Stimulated activated CD8-positive, alpha-beta memory T cell treated with anti-CD3 and anti-CD28 coated beads, Interleukin-4, amount 100 ng/mL, for 4 hours (primary cell): ENCODE results near the gene NR0B1.

ENCODE experiments used
- DNase-seq, 2 donors: peaks; one replicate each; pipeline ENCODE4 v3.0.0-alpha.2; 2020; ENCODE audit warnings: low read depth in 2 of 2, low spot score in 1 of 2

NR0B1 gene

GRCh38 chrX:30275498-30275897 lies 33.7 kb downstream of the NR0B1 start:
- DNase-seq: no peak

GRCh38 chrX:30270639-30271038 lies 38.6 kb downstream of the NR0B1 start:
- DNase-seq: no peak

GRCh38 chrX:30262763-30263162 lies 46.4 kb downstream of the NR0B1 start:
- DNase-seq: no peak

- no peak for DNase-seq
Measured at GRCh38 chrX:30261012-30261411, 48.2 kb downstream of the NR0B1 start.

GRCh38 chrX:30259927-30260326 lies 49.3 kb downstream of the NR0B1 start:
- no peak for DNase-seq
